HUES6 (cell line): ENCODE data around the gene NUBPL.
"Not testable (repeated sequence)": the region's sequence is repeated elsewhere in the genome, so short reads cannot be mapped to it uniquely, and the experiment has no call there.

Experiments
- H3K27ac ChIP-seq: 2 replicates; pipeline ENCODE4 v1.7.0; 2013; ENCODE audit warnings: low read depth, mild to moderate bottlenecking, low read length, inconsistent platforms
- H3K27me3 ChIP-seq: 2 replicates; pipeline ENCODE4 v1.6.1; 2013; ENCODE audit warnings: low read length; ENCODE audit not compliant: control insufficient read depth, insufficient read depth
- H3K36me3 ChIP-seq: 2 replicates; pipeline ENCODE4 v1.6.1; 2013; ENCODE audit warnings: low read length; ENCODE audit not compliant: control insufficient read depth, insufficient read depth
- H3K4me1 ChIP-seq: 2 replicates; pipeline ENCODE4 v1.6.1; 2013; ENCODE audit warnings: low read length; ENCODE audit not compliant: control insufficient read depth, insufficient read depth
- H3K4me3 ChIP-seq: 2 replicates; pipeline ENCODE4 v1.5.1; 2013; ENCODE audit warnings: low read depth, low read length
- H3K9ac ChIP-seq: one replicate; pipeline ENCODE4 v1.6.1; 2013; ENCODE audit warnings: mild to moderate bottlenecking, low read length
- H3K9me3 ChIP-seq: 2 replicates; pipeline ENCODE4 v1.6.1; 2013; ENCODE audit warnings: low read depth, low read length; ENCODE audit not compliant: control insufficient read depth, insufficient read depth

NUBPL gene

GRCh38 chr14:31703056-31703455 lies 141.9 kb downstream of the NUBPL start:
- Histone ChIP-seq H3K9ac (no peak overlapping the region), H3K4me3 (no peak overlapping the region), H3K27me3 (no peaks in the 10 kb centered on the region), H3K9me3 (peaks cover 43% of the 10 kb centered on the region), H3K4me1 (no peaks in the 10 kb centered on the region), H3K27ac (no peak overlapping the region), H3K36me3 (peaks cover 4% of the 10 kb centered on the region)

- peaks cover 35% of the 10 kb centered on the region for H3K9me3 ChIP-seq
- no peak overlapping the region for H3K27ac ChIP-seq
- H3K4me3 ChIP-seq = no peak overlapping the region
- no peaks in the 10 kb centered on the region for H3K4me1 ChIP-seq
- H3K36me3 ChIP-seq = peaks cover 4% of the 10 kb centered on the region
- H3K27me3 ChIP-seq = no peaks in the 10 kb centered on the region
- no peak overlapping the region for H3K9ac ChIP-seq
Measured at GRCh38 chr14:31705731-31706130, 144.5 kb downstream of the NUBPL start.

- not testable (repeated sequence) for H3K4me1 ChIP-seq, H3K4me3 ChIP-seq, H3K27ac ChIP-seq, H3K9ac ChIP-seq, H3K27me3 ChIP-seq, H3K36me3 ChIP-seq
- H3K9me3 ChIP-seq = peaks cover 15% of the 10 kb centered on the region
Measured at GRCh38 chr14:31708661-31709060, 147.5 kb downstream of the NUBPL start.

- Histone ChIP-seq H3K9me3 (peaks cover 3% of the 10 kb centered on the region; the same call in 1 of the 2 replicates), H3K27me3 (no peaks in the 10 kb centered on the region), H3K4me1 (0 out of 2 replicates have a peak, but pooled peaks cover 3% of the 10 kb centered on the region), H3K27ac (no peak overlapping the region), H3K9ac (no peak overlapping the region), H3K4me3 (no peak overlapping the region), H3K36me3 (no peaks in the 10 kb centered on the region)
Measured at GRCh38 chr14:31712244-31713127, 151.3 kb downstream of the NUBPL start.

- Histone ChIP-seq H3K27me3 (no peaks in the 10 kb centered on the region), H3K9ac (no peak overlapping the region), H3K4me3 (no peak overlapping the region), H3K4me1 (0 out of 2 replicates have a peak, but pooled peaks cover 3% of the 10 kb centered on the region), H3K36me3 (no peaks in the 10 kb centered on the region), H3K27ac (no peak overlapping the region), H3K9me3 (peaks cover 3% of the 10 kb centered on the region; the same call in 1 of the 2 replicates)
Measured at GRCh38 chr14:31716208-31716607, 155.0 kb downstream of the NUBPL start.

- Histone ChIP-seq H3K27me3 (no peaks in the 10 kb centered on the region), H3K36me3 (no peaks in the 10 kb centered on the region), H3K27ac (no peak overlapping the region), H3K4me1 (0 out of 2 replicates have a peak, but pooled peaks cover 3% of the 10 kb centered on the region), H3K4me3 (no peak overlapping the region), H3K9me3 (peaks cover 2% of the 10 kb centered on the region; the same call in 1 of the 2 replicates), H3K9ac (no peak overlapping the region)
Measured at GRCh38 chr14:31717294-31718085, 156.3 kb downstream of the NUBPL start.

GRCh38 chr14:31718585-31718984 lies 157.4 kb downstream of the NUBPL start:
- H3K36me3 ChIP-seq = no peaks in the 10 kb centered on the region
- H3K4me1 ChIP-seq = no peaks in the 10 kb centered on the region
- no peaks in the 10 kb centered on the region for H3K9me3 ChIP-seq
- no peak overlapping the region for H3K27ac ChIP-seq
- no peak overlapping the region for H3K9ac ChIP-seq
- H3K4me3 ChIP-seq = no peak overlapping the region
- no peaks in the 10 kb centered on the region for H3K27me3 ChIP-seq

- Histone ChIP-seq H3K4me3 (no peak overlapping the region), H3K27me3 (no peaks in the 10 kb centered on the region), H3K9ac (no peak overlapping the region), H3K4me1 (no peaks in the 10 kb centered on the region), H3K36me3 (no peaks in the 10 kb centered on the region), H3K9me3 (no peaks in the 10 kb centered on the region), H3K27ac (no peak overlapping the region)
Measured at GRCh38 chr14:31718985-31719384, 157.8 kb downstream of the NUBPL start.

GRCh38 chr14:31726337-31726736 lies 165.1 kb downstream of the NUBPL start:
- no peaks in the 10 kb centered on the region for H3K36me3 ChIP-seq
- H3K4me1 ChIP-seq = no peaks in the 10 kb centered on the region
- no peak overlapping the region for H3K4me3 ChIP-seq
- no peaks in the 10 kb centered on the region for H3K27me3 ChIP-seq
- H3K9me3 ChIP-seq = no peaks in the 10 kb centered on the region
- H3K27ac ChIP-seq = no peak overlapping the region
- H3K9ac ChIP-seq = no peak overlapping the region

GRCh38 chr14:31727797-31728196 lies 166.6 kb downstream of the NUBPL start:
- Histone ChIP-seq H3K4me3 (no peak overlapping the region), H3K36me3 (no peaks in the 10 kb centered on the region), H3K9ac (no peak overlapping the region), H3K4me1 (no peaks in the 10 kb centered on the region), H3K9me3 (no peaks in the 10 kb centered on the region), H3K27me3 (no peaks in the 10 kb centered on the region), H3K27ac (no peak overlapping the region)

- Histone ChIP-seq H3K4me1 (no peaks in the 10 kb centered on the region), H3K4me3 (no peak overlapping the region), H3K9ac (no peak overlapping the region), H3K36me3 (no peaks in the 10 kb centered on the region), H3K9me3 (no peaks in the 10 kb centered on the region), H3K27ac (no peak overlapping the region), H3K27me3 (no peaks in the 10 kb centered on the region)
Measured at GRCh38 chr14:31740688-31741087, 179.5 kb downstream of the NUBPL start.
